Neuronal stem cell (in vitro differentiated cells): ENCODE data around the gene AUTS2.

Source experiments
- DNase-seq: peaks from one replicate; pipeline ENCODE4 v3.0.0-alpha.2; 2013; ENCODE audit warnings: low spot score
- H2AFZ ChIP-seq: one replicate; pipeline ENCODE4 v1.6.1; 2013; ENCODE audit warnings: mild to moderate bottlenecking, low read length, inconsistent platforms
- H2AK5ac ChIP-seq: 2 replicates; pipeline ENCODE4 v1.6.1; 2013; ENCODE audit warnings: low read depth, mild to moderate bottlenecking, inconsistent platforms, low read length, moderate library complexity, mixed read lengths
- H2BK120ac ChIP-seq: 2 replicates; pipeline ENCODE4 v1.6.1; 2013; ENCODE audit warnings: low read depth, mild to moderate bottlenecking, inconsistent platforms, low read length, moderate library complexity, mixed read lengths
- H2BK12ac ChIP-seq: one replicate; pipeline ENCODE4 v1.6.1; 2013; ENCODE audit warnings: low read length, inconsistent platforms
- H2BK15ac ChIP-seq: 2 replicates; pipeline ENCODE4 v1.6.1; 2013; ENCODE audit warnings: mild to moderate bottlenecking, low read length, inconsistent platforms, mixed read lengths
- H2BK5ac ChIP-seq: one replicate; pipeline ENCODE4 v1.6.1; 2013; ENCODE audit warnings: inconsistent platforms, mild to moderate bottlenecking, low read length, moderate library complexity
- H3K14ac ChIP-seq: one replicate; pipeline ENCODE4 v1.6.1; 2013; ENCODE audit warnings: low read length, inconsistent platforms
- H3K18ac ChIP-seq: 2 replicates; pipeline ENCODE4 v1.6.1; 2013; ENCODE audit warnings: low read length, inconsistent platforms
- H3K23ac ChIP-seq: 2 replicates; pipeline ENCODE4 v1.6.1; 2013; ENCODE audit warnings: low read depth, mild to moderate bottlenecking, mixed read lengths, low read length, inconsistent platforms; ENCODE audit not compliant: poor library complexity
- H3K27ac ChIP-seq: replicated peaks from 3 replicates; pipeline ENCODE4 v1.5.1; 2013; ENCODE audit warnings: low read length, inconsistent platforms
- H3K27me3 ChIP-seq, 3 experiments: 2 replicates each; pipeline ENCODE4 v1.6.1; 2013; ENCODE audit warnings: low read length in 3 of 3, mild to moderate bottlenecking in 2 of 3, inconsistent platforms in 1 of 3, low read depth in 1 of 3, mixed read lengths in 1 of 3, moderate library complexity in 1 of 3; ENCODE audit not compliant: control insufficient read depth in 3 of 3, insufficient read depth in 3 of 3
- H3K36me3 ChIP-seq, 2 donors: replicated peaks in 1 of 2; 2 replicates each; pipeline ENCODE4 v1.6.1; 2013; ENCODE audit warnings: low read length in 2 of 2; ENCODE audit not compliant: control insufficient read depth in 2 of 2, insufficient read depth in 2 of 2
- H3K4ac ChIP-seq: 2 replicates; pipeline ENCODE4 v1.6.1; 2013; ENCODE audit warnings: inconsistent platforms, mild to moderate bottlenecking, low read length, moderate library complexity
- H3K4me1 ChIP-seq, 2 donors: 1 replicate in 1 of 2; 2 replicates in 1 of 2; pipeline ENCODE4 v1.6.1; 2013; ENCODE audit warnings: low read length in 2 of 2, low read depth in 1 of 2; ENCODE audit not compliant: control insufficient read depth in 2 of 2, insufficient read depth in 1 of 2
- H3K4me2 ChIP-seq: one replicate; pipeline ENCODE4 v1.6.1; 2013; ENCODE audit warnings: mild to moderate bottlenecking, low read length, inconsistent platforms; ENCODE audit not compliant: insufficient read depth, poor library complexity, severe bottlenecking
- H3K4me3 ChIP-seq, 2 donors: 2 replicates each; pipeline ENCODE4 v1.5.1; 2013; ENCODE audit warnings: low read length in 2 of 2, mild to moderate bottlenecking in 2 of 2, inconsistent platforms in 1 of 2, moderate library complexity in 1 of 2
- H3K79me1 ChIP-seq: one replicate; pipeline ENCODE4 v1.6.1; 2013; ENCODE audit warnings: low read depth, mild to moderate bottlenecking, inconsistent platforms, low read length, moderate library complexity
- H3K9ac ChIP-seq: one replicate; pipeline ENCODE4 v1.6.1; 2013; ENCODE audit warnings: mild to moderate bottlenecking, low read depth, low read length, inconsistent platforms; ENCODE audit not compliant: poor library complexity
- H3K9me3 ChIP-seq, 2 donors: replicated peaks in 1 of 2; 2 replicates each; pipeline versions ENCODE3 to v1.6.1; 2013; ENCODE audit warnings: low read length in 2 of 2, mild to moderate bottlenecking in 2 of 2, inconsistent platforms in 1 of 2, low read depth in 1 of 2, mixed read lengths in 1 of 2, moderate library complexity in 1 of 2; ENCODE audit not compliant: control insufficient read depth in 2 of 2, insufficient read depth in 1 of 2
- H4K8ac ChIP-seq: one replicate; pipeline ENCODE4 v1.6.1; 2013; ENCODE audit warnings: low read depth, mild to moderate bottlenecking, inconsistent platforms, low read length, moderate library complexity
- H4K91ac ChIP-seq: one replicate; pipeline ENCODE4 v1.6.1; 2013; ENCODE audit warnings: low read length, low read depth, mild to moderate bottlenecking, inconsistent platforms; ENCODE audit not compliant: poor library complexity
- WGBS, 2 donors: extraction: QIAGEN DNeasy Blood & Tissue Kit; methylation state at CpG; one replicate each; pipeline ENCODE4 v1.1.7; 2013; ENCODE audit warnings: missing lambda C conversion rate in 2 of 2, mixed read lengths in 1 of 2; ENCODE audit not compliant: insufficient read length in 2 of 2, insufficient replicate concordance in 1 of 2; ENCODE audit errors: extremely low coverage in 2 of 2; 5-methylcytosine and 5-hydroxymethylcytosine counted together

AUTS2 gene

DNA sequence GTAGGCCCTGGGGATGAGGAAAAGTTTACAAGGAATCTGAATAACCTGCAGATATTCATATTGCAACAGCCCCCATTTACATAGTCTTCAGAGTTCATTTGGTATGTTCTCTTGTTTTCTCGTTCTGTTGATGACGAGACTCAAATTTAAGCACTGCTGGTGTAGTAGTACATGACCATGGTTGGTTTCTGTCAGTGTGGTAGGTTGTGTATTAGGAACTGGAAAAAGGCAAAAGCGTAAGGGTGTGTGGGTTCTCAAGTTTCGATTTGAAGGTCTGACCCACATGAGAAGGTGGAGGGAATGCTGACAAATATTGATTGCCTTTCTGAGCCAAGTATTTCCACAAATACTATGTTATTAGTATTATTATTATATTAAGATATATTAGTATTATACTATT is 151.7 kb downstream of the AUTS2 start:
- H3K23ac ChIP-seq = no peak overlapping the region
- peaks cover 13 to 14% of the 10 kb centered on the region in 2 donors for H3K4me1 ChIP-seq
- no peak overlapping the region for H3K18ac ChIP-seq
- H3K9me3 ChIP-seq = no peaks in the 10 kb centered on the region
- no peak overlapping the region for H4K8ac ChIP-seq
- H4K91ac ChIP-seq = no peak overlapping the region
- WGBS, 2 donors = no CpG with 5 or more reads among the region's 4 CpGs
- H2BK120ac ChIP-seq = no peak overlapping the region
- no peak for DNase-seq
- no peak overlapping the region for H3K4me2 ChIP-seq
- H2BK15ac ChIP-seq = no peak overlapping the region
- no peaks in the 10 kb centered on the region for H3K36me3 ChIP-seq
- H2BK5ac ChIP-seq = no peak overlapping the region
- no peak overlapping the region for H2AFZ ChIP-seq
- H3K9ac ChIP-seq = no peak overlapping the region
- H3K27me3 ChIP-seq = no peaks in the 10 kb centered on the region
- H3K27ac ChIP-seq = no peak overlapping the region
- H3K14ac ChIP-seq = no peak overlapping the region
- no peak overlapping the region for H2BK12ac ChIP-seq
- H2AK5ac ChIP-seq = no peak overlapping the region
- no peak overlapping the region for H3K4ac ChIP-seq
- H3K4me3 ChIP-seq = no peak overlapping the region
- H3K79me1 ChIP-seq = peaks cover 2% of the 10 kb centered on the region

DNA sequence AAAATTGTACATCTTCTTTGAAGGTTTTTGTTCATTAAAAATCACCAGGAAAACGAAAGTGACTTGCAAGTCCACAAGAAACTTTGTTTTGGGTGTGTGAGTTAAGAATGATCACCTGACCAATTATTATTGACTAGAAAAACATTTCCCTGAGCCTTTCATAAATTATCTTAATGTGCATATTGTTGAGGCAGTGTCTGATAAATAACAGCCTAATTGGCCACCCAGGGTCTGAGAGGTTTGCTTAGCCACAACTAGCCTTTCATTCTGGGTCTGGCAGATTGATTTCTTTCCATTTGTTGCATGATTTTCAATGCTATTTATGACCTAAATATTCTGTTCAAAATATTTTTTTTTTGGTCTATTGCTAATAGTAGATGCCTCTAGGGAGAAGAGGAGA is 152.8 kb downstream of the AUTS2 start:
- Histone ChIP-seq H2BK5ac (no peak overlapping the region), H4K91ac (no peak overlapping the region), H2BK12ac (no peak overlapping the region), H3K4me1 (peaks cover 17 to 18% of the 10 kb centered on the region in 2 donors), H3K27ac (no peak overlapping the region), H3K4me3 (no peak overlapping the region), H2BK120ac (no peak overlapping the region), H3K9ac (no peak overlapping the region), H3K14ac (no peak overlapping the region), H3K18ac (no peak overlapping the region), H2AK5ac (no peak overlapping the region), H3K9me3 (no peaks in the 10 kb centered on the region), H3K4ac (no peak overlapping the region), H3K36me3 (no peaks in the 10 kb centered on the region), H2BK15ac (no peak overlapping the region), H2AFZ (no peak overlapping the region), H4K8ac (no peak overlapping the region), H3K79me1 (peaks cover 2% of the 10 kb centered on the region), H3K23ac (no peak overlapping the region), H3K27me3 (no peaks in the 10 kb centered on the region), H3K4me2 (no peak overlapping the region)
- DNase-seq = no peak
- no CpG with 5 or more reads among the region's 1 CpG for WGBS, 2 donors

DNA sequence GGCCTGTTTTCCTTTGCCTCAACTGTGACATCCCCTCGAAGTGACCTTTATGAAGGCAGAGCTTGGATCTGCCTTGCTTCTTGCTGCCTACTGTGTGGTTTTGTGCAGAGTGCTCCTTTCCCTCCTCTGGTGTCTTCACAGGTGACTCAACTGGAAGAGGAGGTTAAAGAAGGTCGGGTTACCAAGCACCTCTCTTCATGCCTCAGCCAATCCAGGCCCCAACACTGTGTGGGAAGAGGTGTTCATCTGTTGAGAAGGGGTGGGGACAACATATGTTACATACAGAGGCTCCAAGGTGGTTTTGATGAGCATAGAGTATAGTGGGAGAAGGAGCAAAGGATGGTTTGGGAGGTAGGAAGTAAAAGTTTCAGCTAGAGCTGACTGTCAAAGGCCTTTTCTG is 155.7 kb downstream of the AUTS2 start:
- H3K18ac ChIP-seq = no peak overlapping the region
- no peak overlapping the region for H4K91ac ChIP-seq
- H3K9ac ChIP-seq = no peak overlapping the region
- H2BK120ac ChIP-seq = no peak overlapping the region
- no peak overlapping the region for H2AFZ ChIP-seq
- no peaks in the 10 kb centered on the region for H3K9me3 ChIP-seq
- H3K4ac ChIP-seq = no peak overlapping the region
- H3K36me3 ChIP-seq = no peaks in the 10 kb centered on the region
- H3K27me3 ChIP-seq = no peaks in the 10 kb centered on the region
- no peak overlapping the region for H3K27ac ChIP-seq
- H3K14ac ChIP-seq = no peak overlapping the region
- no peak overlapping the region for H2BK12ac ChIP-seq
- no peak overlapping the region for H3K23ac ChIP-seq
- no peak for DNase-seq
- no peaks in the 10 kb centered on the region for H3K79me1 ChIP-seq
- no peak overlapping the region for H3K4me3 ChIP-seq
- H2BK15ac ChIP-seq = no peak overlapping the region
- no peak overlapping the region for H2AK5ac ChIP-seq
- H3K4me2 ChIP-seq = no peak overlapping the region
- no peak overlapping the region for H4K8ac ChIP-seq
- peaks cover 25 to 40% of the 10 kb centered on the region in 2 donors for H3K4me1 ChIP-seq
- no CpG with 5 or more reads among the region's 2 CpGs for WGBS, 2 donors
- no peak overlapping the region for H2BK5ac ChIP-seq

DNA sequence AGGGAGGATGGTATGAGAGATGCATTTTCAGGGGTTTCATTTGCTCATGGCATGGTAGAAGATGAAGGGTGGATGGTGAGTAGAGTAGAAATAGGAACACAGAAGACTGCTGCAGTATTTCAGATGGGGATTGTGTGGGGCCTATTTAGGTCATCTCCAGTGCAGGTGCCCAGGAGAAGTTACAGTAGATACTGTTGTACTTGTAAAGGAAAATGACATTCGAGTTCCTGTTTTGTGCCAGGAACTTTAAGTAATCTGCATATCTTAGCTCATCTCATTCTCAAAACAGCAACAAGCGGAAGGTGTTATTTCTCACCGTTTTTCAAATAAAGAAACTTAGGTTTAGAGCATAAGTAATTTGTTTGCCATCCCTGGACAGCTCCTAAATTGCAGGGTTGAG is 156.2 kb downstream of the AUTS2 start:
- no peak for DNase-seq
- Histone ChIP-seq H3K27me3 (no peaks in the 10 kb centered on the region), H3K4me1 (peaks cover 23 to 36% of the 10 kb centered on the region in 2 donors), H3K36me3 (no peaks in the 10 kb centered on the region), H2AK5ac (no peak overlapping the region), H2BK15ac (no peak overlapping the region), H3K4me2 (no peak overlapping the region), H2BK12ac (no peak overlapping the region), H3K27ac (no peak overlapping the region), H3K9me3 (no peaks in the 10 kb centered on the region), H3K4me3 (no peak overlapping the region), H2AFZ (no peak overlapping the region), H3K79me1 (no peaks in the 10 kb centered on the region), H3K23ac (no peak overlapping the region), H4K91ac (no peak overlapping the region), H3K9ac (no peak overlapping the region), H2BK120ac (no peak overlapping the region), H3K18ac (no peak overlapping the region), H4K8ac (no peak overlapping the region), H2BK5ac (no peak overlapping the region), H3K14ac (no peak overlapping the region), H3K4ac (no peak overlapping the region)
- WGBS, 2 donors = no CpG with 5 or more reads among the region's 3 CpGs
